Adrenal gland (tissue), 5 donors: ENCODE results near the gene GNAL.

Experiments
- POLR2A ChIP-seq, 2 donors: fragments of 450-650 bp; IDR thresholded peaks; one replicate each; pipeline ENCODE4 v1.6.1; 2017; ENCODE audit warnings: antibody characterized with exemption in 2 of 2, mild to moderate bottlenecking in 2 of 2, moderate library complexity in 1 of 2
- TF ChIP-seq, protein P1 (sequence below), 6 experiments: fragments of 450-650 bp in 4 of 6; fragments of 200-600 bp in 2 of 6; sonication (generic) in 1 of 6; IDR thresholded peaks; 1 replicate in 5 of 6; 2 replicates in 1 of 6; pipeline versions ENCODE4 v1.5.1 to v1.8.0; 2016 to 2021; ENCODE audit warnings: antibody characterized with exemption in 6 of 6, mild to moderate bottlenecking in 2 of 6, moderate library complexity in 1 of 6
- donor health status: DM: no; HTN: no; CAD: no.

DNA sequence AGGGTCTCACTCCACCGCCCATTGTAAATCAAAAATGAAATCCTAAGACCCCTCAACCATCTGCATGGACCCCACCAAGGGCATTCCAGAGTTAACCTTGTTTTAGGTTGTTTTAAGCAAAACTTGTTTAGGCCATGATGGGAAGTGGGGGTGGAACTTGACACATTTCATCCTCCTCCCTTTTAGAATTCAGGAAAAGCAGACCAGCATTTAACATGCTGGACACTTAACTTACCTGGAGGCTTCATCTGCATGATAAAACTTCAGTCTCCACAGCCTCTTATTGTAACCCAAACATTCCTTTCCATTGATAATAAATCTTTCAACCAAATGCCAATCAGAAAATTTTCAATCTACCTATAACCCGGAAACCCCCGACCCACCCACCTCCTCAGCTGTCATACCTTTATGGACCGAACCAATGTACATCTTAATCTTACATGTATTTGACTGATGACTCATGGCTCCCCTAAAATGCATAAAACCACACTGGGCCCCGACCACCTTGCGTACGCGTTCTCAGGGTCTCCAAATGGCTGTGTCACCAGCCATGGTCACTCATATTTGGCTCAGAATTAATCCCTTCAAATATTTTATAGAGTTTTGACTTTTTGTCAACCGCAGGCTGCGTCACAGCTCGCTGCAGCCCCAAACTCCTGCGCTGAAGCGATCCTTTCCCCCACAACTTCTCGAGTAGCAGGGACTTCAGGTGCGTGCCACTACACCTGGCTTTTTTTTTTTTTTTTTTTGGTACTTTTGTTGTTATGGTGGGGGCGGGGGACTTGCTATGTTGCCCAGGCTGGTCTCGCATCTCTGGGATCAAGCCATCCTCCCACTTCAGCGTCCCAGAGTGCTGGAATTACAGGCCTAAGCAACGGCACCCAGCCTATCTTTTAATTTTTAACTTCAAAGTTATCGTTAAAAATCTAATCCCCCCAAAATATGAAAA, 218.1 kb downstream of the GNAL start:
- TF ChIP-seq, protein P1, sequence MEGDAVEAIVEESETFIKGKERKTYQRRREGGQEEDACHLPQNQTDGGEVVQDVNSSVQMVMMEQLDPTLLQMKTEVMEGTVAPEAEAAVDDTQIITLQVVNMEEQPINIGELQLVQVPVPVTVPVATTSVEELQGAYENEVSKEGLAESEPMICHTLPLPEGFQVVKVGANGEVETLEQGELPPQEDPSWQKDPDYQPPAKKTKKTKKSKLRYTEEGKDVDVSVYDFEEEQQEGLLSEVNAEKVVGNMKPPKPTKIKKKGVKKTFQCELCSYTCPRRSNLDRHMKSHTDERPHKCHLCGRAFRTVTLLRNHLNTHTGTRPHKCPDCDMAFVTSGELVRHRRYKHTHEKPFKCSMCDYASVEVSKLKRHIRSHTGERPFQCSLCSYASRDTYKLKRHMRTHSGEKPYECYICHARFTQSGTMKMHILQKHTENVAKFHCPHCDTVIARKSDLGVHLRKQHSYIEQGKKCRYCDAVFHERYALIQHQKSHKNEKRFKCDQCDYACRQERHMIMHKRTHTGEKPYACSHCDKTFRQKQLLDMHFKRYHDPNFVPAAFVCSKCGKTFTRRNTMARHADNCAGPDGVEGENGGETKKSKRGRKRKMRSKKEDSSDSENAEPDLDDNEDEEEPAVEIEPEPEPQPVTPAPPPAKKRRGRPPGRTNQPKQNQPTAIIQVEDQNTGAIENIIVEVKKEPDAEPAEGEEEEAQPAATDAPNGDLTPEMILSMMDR (IDR thresholded peaks at IDR 0.05), result no peak
- TF ChIP-seq POLR2A (IDR thresholded peaks at IDR 0.05), result no peak
